ENCODE measurements around the gene MREG.
A peak's percentile ranks its signal among the peaks of the same experiment; 100 is the strongest.
"Not testable (repeated sequence)": the region's sequence is repeated elsewhere in the genome, so short reads cannot be mapped to it uniquely, and the experiment has no call there.

Gene MREG

DNA sequence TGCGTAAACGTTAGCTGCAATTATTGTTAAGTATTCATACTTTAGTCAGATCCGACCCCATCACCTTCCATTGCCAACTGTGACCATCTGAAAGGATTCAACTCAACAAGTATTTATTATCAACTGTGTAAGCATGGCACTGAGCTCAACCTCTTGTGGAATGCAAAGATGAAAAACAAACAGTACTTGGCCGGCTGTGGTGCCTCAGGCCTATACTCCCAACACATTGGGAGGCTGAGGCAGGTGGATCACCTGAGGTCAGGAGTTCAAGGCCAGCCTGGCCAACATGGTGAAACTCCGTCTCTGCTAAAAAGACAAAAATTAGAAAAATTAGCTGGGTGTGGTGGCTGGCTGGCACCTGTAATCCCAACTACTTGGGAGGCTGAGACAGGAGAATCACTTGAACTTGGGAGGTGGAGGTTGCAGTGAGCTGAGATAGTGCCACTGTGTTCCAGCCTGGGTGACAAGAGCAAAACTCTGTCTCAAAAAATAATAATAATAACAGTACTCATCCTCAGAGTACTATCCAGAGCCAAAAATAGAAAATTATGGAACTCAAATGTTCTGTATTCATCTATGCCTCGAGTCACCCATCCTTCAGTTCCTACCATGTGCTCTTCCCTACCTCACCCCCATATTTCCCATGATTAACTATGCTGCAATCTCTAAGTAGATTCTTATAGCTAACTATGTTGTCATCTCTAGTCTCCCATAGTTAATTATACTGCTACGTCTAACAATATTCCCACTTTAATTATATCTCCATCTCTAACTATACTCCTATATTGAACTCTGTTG is 8.6 kb upstream of the MREG start:
- DNase-seq (ENCODE audit: low read depth), result no peak

DNA sequence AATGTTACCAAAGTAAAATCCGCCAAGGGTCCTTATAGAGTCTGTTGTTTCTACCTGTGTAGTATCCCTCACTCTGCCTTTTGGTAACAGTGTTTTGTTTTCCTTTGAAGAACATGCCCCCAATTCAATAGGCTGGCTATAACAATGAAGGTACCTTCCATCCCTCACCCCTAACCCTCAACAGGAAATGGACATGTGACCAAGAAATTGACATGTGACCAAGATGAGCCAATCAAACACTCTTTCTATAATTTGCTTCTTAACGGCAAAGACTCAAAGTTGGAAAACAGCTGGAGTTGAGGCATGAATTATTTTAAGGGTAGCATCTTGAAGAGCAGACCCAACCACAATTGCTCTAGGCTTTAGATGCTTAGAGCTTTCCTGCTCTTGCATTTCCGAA is 5.4 kb upstream of the MREG start:
- DNase-seq (ENCODE audit: low read depth), result no peak

DNA sequence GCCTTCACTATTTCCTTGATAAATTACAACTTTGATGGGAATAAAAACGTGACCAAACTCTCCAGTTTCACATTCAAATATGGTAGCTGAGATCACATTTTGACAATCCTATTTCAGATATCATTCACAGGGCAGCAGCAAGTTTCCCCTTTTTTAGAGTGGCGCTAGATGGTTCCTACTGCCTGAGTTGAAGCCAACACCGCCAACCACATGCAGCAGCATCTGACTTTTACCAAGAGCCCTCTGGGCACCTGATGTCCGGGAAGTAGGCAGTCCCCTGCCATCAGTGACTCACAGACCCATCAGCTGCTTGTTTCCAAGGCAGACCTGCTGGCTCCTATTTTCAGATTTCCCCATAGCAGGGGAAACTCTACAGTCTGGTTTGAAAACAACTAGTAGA is 4.0 kb upstream of the MREG start:
- no peak for DNase-seq (ENCODE audit: low read depth)

DNA sequence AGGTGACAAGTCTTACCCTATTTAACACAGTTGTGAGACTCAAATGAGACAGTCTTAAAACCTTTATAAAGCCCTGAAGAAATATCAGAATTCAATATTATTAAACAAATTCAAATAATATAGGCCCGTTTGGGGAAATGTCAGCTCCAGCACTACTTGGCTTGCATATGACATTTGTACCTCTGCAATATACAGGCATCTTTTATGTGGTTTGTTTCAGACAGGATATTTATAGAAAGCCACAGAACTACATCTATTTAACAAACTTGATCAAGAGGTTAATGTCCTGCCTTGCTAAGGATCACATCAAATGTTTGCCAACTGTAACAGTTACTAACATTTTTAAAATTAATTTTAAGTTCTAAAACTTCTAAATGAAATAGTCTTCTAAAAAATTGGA is 3.2 kb upstream of the MREG start:
- no peak for DNase-seq (ENCODE audit: low read depth)

DNA sequence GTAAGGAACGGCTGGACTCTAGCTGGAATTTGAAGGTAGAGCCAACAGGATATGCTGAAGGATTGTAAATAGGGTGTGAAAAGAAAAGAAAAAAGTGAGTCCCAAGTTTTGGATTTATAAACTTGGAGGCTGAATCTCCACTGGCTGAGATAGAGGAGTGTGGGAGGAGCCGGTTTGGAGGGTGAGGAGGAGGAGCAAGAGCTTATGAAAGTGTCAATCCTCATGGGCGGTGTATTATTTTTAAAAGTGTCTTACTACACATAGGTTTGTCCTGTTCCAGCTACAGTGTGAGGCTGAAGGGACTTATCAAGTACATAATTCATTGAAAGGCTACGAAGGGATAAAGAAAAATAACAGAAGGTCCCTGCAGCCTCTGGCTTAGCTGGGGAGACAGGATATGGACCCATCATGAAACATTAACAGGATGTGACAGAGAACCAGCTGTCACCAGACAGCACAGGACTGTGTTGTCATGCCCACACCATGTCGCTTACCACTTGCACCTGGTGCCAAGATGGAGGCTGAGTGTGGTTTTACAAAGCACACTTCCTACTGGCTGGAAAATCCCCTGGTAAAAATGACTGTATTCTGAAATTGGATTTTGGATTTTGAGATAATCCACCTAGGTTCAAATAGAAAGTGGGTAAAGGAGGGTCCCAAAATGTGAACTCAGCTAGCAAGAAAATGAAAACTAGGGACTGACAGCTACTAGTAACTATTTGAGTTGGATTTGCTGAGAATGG is 2.5 kb upstream of the MREG start:
- peak; percentile 32 for DNase-seq (ENCODE audit: low read depth)

DNA sequence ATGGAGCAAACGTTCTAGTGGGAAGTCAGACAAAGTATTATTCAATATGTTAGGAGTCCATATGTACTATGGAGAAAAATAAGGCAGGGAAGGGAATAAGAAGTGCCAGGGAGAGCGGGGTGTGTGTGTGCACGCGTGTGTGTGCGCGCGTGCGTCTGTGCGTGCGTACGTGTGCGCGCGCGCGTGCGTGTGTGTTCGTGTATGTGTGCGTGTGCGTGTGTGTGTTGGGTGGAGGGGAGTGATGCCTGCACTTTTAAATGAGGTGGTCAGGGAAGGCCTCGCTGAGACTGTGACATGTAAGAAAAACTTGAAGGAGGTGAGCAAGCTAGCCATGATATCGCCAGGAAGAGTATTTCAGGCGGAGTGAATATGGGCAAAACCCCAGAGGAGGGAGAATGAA is 1.6 kb upstream of the MREG start:
- no peak for DNase-seq (ENCODE audit: low read depth)

DNA sequence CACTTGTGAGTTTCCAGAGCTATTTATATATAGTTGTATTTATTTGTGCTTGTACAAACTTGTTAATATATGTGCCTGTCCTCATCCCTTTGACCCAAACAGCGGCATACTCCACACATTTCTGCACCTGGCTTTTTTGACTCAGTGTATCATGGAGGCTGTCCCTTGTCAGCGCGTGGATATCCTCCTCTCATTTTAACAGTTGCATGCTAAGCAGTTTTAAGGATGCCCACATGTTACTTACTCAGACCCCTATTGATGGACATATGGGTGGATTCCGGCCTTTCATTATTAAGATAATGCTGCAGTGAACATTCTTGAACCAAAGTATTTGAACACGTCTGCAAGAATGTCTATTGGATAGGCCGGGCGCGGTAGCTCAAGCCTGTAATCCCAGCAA is 655 bp upstream of the MREG start:
- DNase-seq (ENCODE audit: low read depth), result no peak

DNA sequence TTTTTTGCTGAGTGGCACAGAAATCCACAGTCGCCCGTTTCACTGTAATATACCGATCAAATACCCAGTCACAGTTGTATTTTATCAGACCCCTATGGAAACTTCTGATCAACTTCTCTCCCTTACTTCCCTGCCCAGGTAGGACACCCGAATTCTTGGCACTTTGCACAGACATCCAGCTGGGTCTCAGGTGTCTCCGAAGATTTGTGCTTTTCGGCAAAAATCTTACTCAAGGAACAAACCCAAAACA is 596 bp downstream of the MREG start:
- DNase-seq (ENCODE audit: low read depth), result no peak

DNA sequence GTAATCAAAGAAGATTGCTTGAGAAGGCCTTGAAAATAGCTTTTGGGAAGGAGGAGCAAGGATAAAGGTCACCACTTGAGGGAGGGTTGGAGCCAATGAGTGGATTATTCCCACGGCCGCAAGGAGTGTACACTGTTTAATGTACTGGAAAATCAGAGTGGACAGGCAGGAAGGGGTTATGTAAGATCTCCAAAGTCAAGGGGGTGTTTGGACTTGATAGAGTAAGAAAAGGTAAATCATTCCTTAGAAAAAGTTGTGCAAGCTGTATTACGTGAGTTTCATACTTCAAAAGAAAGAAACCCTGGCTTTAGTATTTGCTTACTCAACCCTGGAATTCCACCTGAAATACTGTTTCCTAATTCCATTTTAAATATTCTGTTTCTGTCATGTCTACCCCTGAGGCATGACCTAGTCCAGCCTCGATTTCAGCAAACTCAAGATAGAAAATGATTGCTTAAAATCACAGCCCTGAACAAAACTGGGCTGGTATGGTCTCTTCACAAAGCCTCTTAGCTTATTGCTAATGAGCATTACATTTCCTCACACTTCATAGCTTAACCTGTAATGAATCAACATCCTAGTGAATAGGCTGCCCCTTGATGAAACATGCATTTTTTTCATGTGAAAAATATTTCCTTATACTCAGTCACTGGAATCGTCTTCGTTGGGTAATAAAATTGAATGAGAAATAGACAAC is 1.1 kb downstream of the MREG start:
- no peak for DNase-seq (ENCODE audit: low read depth)

DNA sequence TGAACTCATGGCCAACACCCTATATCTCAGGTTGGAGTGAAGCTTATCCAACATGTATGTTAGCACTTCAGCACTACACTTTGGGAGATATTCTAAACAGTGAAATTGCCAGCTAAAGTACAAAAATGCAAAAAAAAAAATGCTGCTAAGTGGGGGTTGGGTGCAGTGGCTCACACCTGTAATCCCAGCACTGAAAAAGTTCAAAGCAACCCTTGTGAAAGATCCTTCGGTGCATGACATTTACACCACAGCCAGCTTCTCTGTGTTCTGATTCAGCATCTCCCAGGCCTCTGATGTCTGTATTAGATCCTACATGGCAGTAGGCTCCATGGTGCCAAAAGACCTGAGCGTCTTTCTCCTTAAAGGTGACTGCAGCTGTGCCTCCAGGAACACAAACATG is 4.1 kb downstream of the MREG start:
- not testable (repeated sequence) for DNase-seq (ENCODE audit: low read depth)

DNA sequence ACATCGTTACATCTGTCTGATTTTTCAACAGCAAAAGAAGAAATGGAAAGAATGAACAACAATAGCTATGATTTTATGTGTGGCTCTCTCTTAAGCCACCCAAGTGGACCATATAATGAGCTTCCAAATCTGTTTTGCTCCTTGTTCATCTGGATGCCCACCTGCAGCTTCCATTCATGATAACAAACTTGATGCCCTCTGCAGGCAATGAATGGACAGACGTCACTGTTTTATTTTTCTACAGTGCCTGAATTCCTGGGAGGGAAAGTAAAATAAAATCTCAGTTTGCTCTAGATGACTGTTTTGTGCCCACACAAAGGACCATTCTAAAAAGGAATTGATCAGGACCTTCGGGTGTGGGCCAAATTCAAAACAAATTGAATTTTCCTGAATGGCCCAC is 5.0 kb downstream of the MREG start:
- no peak for DNase-seq (ENCODE audit: low read depth)

DNA sequence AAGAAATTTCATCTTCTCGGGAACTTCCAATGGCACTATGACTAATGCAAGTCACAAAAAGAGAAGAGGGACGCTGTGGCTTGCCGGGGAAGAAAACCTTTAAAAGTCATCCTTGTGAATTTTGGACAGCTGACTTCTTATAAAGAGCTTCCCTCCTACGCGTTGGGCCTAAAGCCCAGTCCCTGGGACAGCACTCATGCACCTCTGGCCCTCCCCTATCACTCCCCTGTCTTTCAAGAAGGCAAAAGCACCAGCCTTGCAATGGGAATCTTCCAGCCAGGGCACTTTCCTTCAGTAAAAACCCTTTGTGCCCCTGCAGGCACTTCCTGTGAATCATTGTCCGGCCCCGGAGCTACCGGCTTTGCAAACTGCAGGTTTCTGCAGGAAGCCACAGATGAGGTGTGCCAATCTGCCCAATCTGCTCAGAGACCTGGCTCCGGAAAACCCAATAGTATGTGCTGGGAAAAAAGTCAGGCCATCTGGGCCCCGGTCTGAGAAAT is 7.1 kb downstream of the MREG start:
- DNase-seq (ENCODE audit: low read depth), result peak; percentile 15

DNA sequence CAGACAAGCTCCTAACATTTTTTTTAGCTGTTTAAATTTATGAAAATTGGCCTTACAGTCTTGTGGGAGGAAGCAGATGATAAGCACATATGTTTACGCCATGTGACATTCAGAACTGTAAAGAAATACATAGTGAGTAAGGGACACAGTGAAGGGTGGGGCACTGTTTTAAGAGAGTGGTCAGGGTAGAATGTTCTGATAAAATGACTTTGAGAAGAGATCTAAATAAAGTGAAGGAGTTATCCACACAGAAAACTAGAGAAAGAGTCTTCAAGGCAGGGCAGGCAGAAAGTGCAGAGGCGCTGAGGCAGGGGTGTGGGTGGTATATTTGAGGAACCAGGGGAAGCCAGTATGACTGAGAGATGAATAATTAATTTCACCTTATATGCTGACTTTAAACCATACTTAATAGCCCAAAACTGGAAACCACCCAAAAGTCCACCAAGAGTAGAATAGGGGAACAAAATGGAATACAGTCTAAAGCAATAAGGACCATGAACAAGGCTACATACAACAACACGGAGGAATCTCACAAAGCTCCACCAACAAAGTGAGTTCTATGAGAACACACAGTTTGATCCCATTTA is 8.6 kb downstream of the MREG start:
- peak; percentile 11 for DNase-seq (ENCODE audit: low read depth)

DNA sequence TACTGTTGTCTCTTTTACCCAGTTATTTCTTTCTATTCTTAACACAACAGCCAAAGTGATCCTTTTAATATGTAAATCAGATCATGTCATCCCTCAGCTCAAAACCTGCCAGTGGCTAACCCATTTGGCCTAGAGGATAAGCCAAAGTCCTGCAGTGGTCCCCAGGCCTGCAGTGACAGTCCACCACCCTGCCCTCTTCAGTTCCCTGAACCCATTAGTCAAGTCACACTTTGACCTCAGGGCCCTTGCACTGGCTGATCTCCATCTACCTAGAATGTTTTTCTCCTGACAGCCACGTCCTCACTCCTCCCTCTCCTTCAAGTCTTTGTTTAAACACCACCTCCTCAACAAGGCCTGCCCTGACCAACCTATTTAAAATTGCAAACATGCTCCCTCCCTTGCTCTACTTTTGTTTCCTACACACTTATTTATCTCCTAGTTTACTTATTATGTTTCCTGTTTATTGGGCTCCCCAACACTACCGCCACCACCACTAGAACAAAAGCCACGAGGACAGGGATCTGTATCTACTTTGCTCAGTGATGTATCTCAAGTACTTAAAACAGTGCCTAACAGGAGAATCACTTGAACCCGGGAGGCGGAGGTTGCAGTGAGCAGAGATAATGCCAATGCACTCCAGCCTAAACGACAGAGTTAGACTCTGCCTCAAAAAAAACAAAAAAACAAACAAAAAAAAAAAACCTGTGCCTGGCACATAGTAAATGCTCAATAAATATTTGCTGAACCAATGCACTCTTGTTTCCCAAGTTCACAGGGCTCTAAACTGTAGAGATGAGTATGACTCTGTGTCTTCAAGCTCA is 9.3 kb downstream of the MREG start:
- DNase-seq (ENCODE audit: low read depth), result no peak

DNA sequence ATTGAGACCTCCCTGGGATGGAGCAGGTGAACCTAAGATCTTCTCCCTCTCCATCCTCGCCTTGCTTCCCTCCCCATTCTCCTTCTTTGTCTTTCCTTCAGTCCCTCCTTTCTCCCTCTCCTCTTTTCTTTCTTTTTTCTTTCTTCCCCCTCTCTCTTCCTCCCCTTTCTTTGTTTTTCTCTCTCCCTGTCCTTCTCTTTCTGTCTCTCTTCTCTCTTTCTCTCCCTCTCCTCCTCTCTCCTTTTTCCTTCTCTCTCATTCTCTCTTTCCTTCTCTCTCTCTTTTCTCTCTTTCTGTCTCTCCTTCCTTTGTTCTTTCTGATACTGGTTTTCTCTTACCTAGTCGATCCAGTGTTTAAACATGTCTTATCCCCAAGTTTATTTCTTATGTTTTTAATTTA is 10.7 kb downstream of the MREG start:
- no peak for DNase-seq (ENCODE audit: low read depth)

DNA sequence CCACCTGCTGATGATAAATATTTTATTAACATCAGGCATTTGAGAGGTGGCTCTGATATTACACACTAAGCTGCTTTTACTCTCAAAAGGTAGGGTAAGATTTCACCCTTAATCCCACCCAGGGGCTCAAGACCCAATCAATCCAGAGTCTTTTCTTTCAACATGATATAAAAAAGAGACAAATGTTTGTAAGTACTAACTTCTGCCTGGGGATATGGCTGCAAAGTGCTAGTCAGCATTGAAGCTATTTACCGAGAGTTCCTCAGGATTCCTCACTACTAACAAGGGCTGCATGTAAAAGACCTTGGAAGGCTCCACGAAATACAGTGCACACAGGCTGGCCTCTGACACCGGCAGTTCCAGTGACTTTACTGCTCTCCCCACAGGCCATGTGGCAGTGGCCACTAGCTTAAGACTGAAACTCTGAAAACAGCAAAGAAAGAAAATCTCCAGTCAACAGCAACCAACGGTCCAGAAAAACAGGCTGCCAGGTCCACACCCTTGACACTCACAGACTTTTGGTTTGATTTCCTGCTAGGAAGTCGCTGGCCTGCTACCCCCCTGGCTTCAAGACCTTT is 11.2 kb downstream of the MREG start:
- DNase-seq (ENCODE audit: low read depth), result no peak

DNA sequence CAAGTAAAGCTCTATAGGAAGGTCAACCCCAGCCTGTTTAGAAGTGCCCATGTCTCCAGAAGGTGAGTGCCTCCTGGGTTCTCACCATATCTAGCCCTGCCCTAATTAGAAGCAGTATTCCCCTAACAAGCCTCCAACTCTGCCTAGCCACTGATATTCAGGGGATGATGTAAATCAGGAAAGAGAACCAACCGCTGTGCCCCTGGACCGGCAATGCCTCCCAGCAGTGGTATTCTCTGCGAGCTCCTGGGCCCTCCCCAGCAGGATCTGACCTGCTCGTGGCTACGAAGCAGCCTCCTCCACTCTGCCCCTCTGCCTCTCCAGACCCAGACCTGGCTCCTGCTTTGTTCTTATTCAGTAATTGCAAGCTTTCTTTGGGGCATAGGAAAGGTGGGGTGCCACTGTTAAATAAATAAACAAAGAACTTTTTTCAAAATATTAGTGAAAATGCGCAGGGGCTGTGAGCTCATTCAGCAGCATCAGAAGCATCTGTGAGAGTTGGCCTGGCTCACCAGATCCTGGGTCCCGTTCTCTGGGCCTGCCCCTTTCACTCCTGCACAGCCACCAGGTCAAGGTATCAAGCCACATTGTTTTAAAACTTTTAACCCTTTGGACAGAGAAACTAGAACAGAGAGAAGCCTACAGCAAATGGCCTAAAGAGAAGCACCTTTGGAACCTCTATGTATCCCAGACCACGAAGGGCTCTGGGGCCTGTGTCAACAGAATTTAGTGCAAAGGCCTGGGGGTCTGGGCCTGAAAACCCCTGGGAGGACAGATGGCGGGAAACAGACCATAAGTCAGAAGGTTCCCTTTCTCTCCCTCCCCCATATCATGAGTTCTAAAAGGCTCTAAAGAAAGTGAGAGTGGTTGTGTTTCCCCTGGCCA is 11.9 kb downstream of the MREG start:
- DNase-seq (ENCODE audit: low read depth), result no peak

DNA sequence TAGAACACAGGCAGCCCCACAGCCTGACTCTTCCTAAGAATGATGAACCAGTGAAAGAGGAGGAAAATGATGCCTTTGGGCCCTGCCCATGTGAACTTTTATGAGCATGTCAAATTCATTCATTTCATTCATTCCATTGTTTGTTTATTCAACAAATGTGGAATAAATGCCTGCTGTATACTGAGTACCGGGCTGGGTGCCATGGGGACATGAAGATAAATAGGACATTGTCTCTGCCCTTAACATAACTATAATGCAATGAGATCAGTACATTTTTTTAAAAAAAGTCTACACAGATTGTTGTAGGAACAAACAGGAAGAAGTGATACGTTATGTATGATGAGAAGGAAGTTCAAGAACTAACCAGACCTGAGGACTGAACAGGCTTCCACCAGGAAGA is 14.7 kb downstream of the MREG start:
- no peak for DNase-seq (ENCODE audit: low read depth)

DNA sequence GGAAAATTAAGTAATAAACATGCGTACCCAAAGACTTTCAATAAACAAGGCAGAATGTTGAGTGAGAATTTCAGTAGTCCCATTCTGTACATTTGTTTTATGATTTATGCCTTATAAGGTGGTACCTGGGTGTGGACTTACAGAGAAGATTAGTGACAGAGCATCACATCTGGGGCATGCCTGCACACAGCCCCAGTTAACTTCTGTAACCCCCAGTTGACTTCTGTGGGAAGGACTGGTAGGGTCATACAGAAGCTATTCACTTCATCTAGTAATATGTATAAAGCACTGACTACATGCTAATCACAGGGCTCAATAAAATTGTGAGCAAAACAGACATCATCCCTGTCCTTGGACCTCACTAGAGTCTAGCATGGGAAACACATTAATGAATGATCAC is 16.1 kb downstream of the MREG start:
- no peak for DNase-seq (ENCODE audit: low read depth)

DNA sequence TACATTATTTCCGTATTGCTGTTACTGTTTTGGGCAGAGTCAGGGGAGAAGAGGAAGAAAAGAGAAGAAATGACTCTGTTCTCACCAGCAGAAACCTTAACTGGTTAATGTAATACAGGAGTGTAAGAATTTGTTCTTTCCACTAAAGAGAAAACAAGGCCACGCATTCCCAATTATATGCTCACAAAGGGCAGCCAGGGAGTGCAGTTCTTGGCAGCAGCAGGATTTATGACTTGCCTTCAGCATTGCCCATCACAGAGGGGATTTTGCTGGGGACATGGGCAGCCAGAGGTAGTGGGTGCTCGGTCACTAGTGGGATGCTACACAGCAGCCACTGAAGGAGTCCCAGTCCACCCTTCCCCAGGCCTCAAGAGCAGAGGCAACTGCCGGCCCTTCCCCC is 18.4 kb downstream of the MREG start:
- DNase-seq (ENCODE audit: low read depth), result no peak

All from activated T-cell treated with anti-CD3 and anti-CD28 coated beads for 24 hours (primary cell).